Activated T-cell treated with anti-CD3 and anti-CD28 coated beads, Interleukin-2, amount 50 U/mL, for 72 hours (primary cell): ENCODE results near the gene USP5. TPM values are rescaled to one million over a fixed set of nuclear protein-coding genes. Genes with fewer than 3 reads are reported as not detected.
A peak's percentile ranks its signal among the peaks of the same experiment; 100 is the strongest.

Source experiments
- ATAC-seq, 2 donors: fragments of 150-1000 bp; cut with Tn5 transposase; replicated peaks in 1 of 2; 2 replicates each; pipeline ENCODE4 v1.10.0; 2021; ENCODE audit warnings: moderate library complexity in 2 of 2, mild to moderate bottlenecking in 1 of 2
- DNase-seq, 2 donors: peaks; one replicate each; pipeline ENCODE4 v3.0.0; 2021 to 2022; ENCODE audit warnings: mixed read lengths in 1 of 2
- H3K27ac Mint-ChIP-seq: one replicate; pipeline ENCODE4 v1.8.0; 2022; ENCODE audit warnings: mild to moderate bottlenecking, moderate library complexity, mixed read lengths
- H3K27me3 Mint-ChIP-seq: one replicate; pipeline ENCODE4 v1.8.0; 2022; ENCODE audit warnings: low read depth, mixed read lengths
- H3K36me3 Mint-ChIP-seq, 2 donors: one replicate each; pipeline ENCODE4 v1.8.0; 2022; ENCODE audit warnings: mixed read lengths in 2 of 2, mild to moderate bottlenecking in 1 of 2; ENCODE audit not compliant: insufficient read depth in 2 of 2
- H3K4me1 Mint-ChIP-seq: one replicate; pipeline ENCODE4 v1.8.0; 2022; ENCODE audit warnings: low read depth, mixed read lengths
- H3K4me3 Mint-ChIP-seq, 2 donors: one replicate each; pipeline ENCODE4 v1.8.0; 2022; ENCODE audit warnings: mild to moderate bottlenecking in 2 of 2, mixed read lengths in 2 of 2, moderate library complexity in 2 of 2
- H3K9me3 Mint-ChIP-seq, 2 donors: one replicate each; pipeline ENCODE4 v1.8.0; 2022; ENCODE audit warnings: mixed read lengths in 2 of 2
- total RNA-seq, 2 donors: library from RNA; stranded (reverse); gene quantifications; one replicate each; pipeline ENCODE4 v1.2.3, GENCODE V29; 2022

USP5 gene
- total RNA-seq, 2 donors from 2014 or later: 98.0 to 105 TPM

DNA sequence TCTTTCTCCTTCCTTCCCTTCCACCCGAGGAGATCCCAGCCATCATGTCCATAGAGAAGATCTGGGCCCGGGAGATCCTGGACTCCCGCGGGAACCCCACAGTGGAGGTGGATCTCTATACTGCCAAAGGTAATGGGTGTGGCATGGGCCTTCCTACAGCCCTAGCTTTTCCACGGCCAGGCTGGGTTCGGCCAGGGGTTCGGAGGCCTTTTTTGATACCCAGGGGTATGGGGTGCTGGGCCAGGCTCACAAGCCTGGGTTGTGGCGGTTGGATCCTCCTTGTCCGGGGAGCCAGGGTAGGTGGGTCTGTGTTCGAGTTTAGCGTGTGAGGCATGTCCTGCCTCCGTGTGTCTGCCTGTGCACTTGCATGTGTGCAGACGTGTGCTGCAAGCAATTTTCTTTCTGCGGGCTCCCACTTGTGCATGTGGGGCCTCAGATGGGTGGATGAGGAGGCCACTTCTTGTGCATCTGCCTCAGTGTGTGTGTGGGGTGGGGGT, 63.9 kb downstream of the USP5 start:
- Mint-ChIP-seq H3K27ac (peak overlapping the region; percentile 14), H3K36me3 (peaks cover 3 to 13% of the 10 kb centered on the region in 2 donors), H3K9me3 (no peaks in the 10 kb centered on the region), H3K27me3 (no peaks in the 10 kb centered on the region), H3K4me1 (peaks cover 53% of the 10 kb centered on the region), H3K4me3 (peak overlapping the region; percentile 99)
- DNase-seq (no peak), ATAC-seq (no peak)

Other genes with a start within 250 kb of the USP5 start
- 100 to 1,000 TPM; 292 to 299 TPM for gene CHD4, start 244.8 kb upstream of the USP5 start, total RNA-seq
- gene LPAR5, start 216.2 kb upstream of the USP5 start, total RNA-seq: 1 to 10 TPM; 4.1 to 8.9 TPM
- 1 to 10 TPM; 5.2 to 6.1 TPM for gene ACRBP, start 204.7 kb upstream of the USP5 start, total RNA-seq
- 10 to 100 TPM; 27.6 to 28.0 TPM for gene ING4, start 189.0 kb upstream of the USP5 start, total RNA-seq
- gene ZNF384, start 162.8 kb upstream of the USP5 start, total RNA-seq: 10 to 100 TPM; 78.1 to 82.2 TPM
- under 1 TPM; 0.58 to 0.76 TPM for gene PIANP, start 151.3 kb upstream of the USP5 start, total RNA-seq
- gene COPS7A, start 128.1 kb upstream of the USP5 start, total RNA-seq: 10 to 100 TPM; 30.2 to 39.7 TPM
- 100 to 1,000 TPM; 122 to 134 TPM for gene MLF2, start 99.0 kb upstream of the USP5 start, total RNA-seq
- 100 to 1,000 TPM; 119 to 154 TPM for gene PTMS, start 85.8 kb upstream of the USP5 start, total RNA-seq
- 100 to 1,000 TPM; 117 to 188 TPM for gene LAG3, start 79.6 kb upstream of the USP5 start, total RNA-seq
- 100 to 1,000 TPM; 126 to 141 TPM for gene CD4, start 62.6 kb upstream of the USP5 start, total RNA-seq
- gene GPR162, start 30.3 kb upstream of the USP5 start, total RNA-seq: under 1 TPM; 0.72 to 0.93 TPM
- gene P3H3, start 23.7 kb upstream of the USP5 start, total RNA-seq: 1 to 10 TPM; 2.2 to 2.6 TPM
- 1 to 10 TPM in 1 of 2 donors, under 1 TPM in 1; 0.95 to 1.3 TPM for gene GNB3, start 11.2 kb upstream of the USP5 start, total RNA-seq
- 10 to 100 TPM; 67.7 to 94.8 TPM for gene CDCA3, start 864 bp upstream of the USP5 start, total RNA-seq
- 100 to 1,000 TPM; 504 to 562 TPM for gene TPI1, start 15.4 kb downstream of the USP5 start, total RNA-seq
- gene SPSB2, start 21.2 kb downstream of the USP5 start, total RNA-seq: 10 to 100 TPM in 1 of 2 donors, 1 to 10 TPM in 1; 9.6 to 10.4 TPM
- 10 to 100 TPM in 1 of 2 donors, 1 to 10 TPM in 1; 8.6 to 11.3 TPM for gene LRRC23, start 52.7 kb downstream of the USP5 start, total RNA-seq
- 100 to 1,000 TPM; 115 to 145 TPM for gene ENO2, start 62.4 kb downstream of the USP5 start, total RNA-seq
- gene ATN1, start 75.8 kb downstream of the USP5 start, total RNA-seq: 10 to 100 TPM; 51.4 to 64.9 TPM
- not detected for gene RNU7-1, start 91.7 kb downstream of the USP5 start, total RNA-seq
- gene C12orf57, start 91.9 kb downstream of the USP5 start, total RNA-seq: 100 to 1,000 TPM; 259 to 301 TPM
- gene PTPN6, start 99.2 kb downstream of the USP5 start, total RNA-seq: 100 to 1,000 TPM; 238 to 313 TPM
- gene PHB2, start 118.5 kb downstream of the USP5 start, total RNA-seq: 100 to 1,000 TPM; 296 to 348 TPM
- 10 to 100 TPM; 44.9 to 45.7 TPM for gene EMG1, start 118.8 kb downstream of the USP5 start, total RNA-seq
- 10 to 100 TPM; 28.3 to 29.0 TPM for gene LPCAT3, start 166.3 kb downstream of the USP5 start, total RNA-seq
- 1 to 10 TPM; 4.0 to 6.6 TPM for gene C1S, start 208.6 kb downstream of the USP5 start, total RNA-seq
- gene C1R, start 240.3 kb downstream of the USP5 start, total RNA-seq: 1 to 10 TPM; 5.6 to 6.4 TPM